Thoracic aorta endothelial cell (primary cell): ENCODE results near the gene CST9L. TPM values are rescaled to one million over a fixed set of nuclear protein-coding genes. Genes with fewer than 3 reads are reported as not detected.

Experiments
- total RNA-seq: library from RNA; depleted of rRNA; stranded (reverse); fragments of >200 nt; gene quantifications from 2 replicates; pipeline ENCODE4 v1.2.3, GENCODE V29; 2012

The CST9L gene
- total RNA-seq: not detected in 2 replicates

DNA sequence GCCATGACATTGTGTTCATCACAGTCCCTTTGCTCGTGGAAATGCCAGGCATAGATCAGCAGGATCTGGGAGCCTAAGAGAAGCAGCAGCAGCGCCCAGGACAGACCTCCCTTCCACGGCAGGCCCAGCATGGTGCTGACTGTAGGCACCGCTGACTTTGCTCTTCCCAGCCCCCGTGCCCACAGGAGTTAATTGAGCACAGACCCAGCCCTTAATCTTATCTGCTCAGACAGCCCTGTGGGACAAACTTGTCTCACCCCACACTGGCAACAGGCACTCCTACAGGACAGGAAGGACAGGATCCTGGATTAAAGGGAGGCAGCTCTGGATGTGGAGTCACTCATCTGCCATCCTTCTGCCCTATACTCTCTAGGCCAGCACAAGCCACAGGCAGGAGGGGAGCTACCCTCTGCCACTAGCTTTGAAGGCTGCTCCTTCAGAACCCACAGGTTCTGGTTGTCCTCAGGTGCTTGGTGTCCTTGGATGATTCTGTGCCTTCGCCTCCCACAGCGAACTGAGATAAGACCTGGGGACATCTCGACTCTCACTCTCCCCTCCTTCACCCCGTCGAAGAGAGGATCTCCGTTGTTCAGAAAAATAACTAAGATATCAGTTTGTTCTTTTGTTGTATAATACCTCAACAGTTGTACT, at the start of gene CST9L:
CST9L (minus strand) TSS at position 165 of the 651 bp plus-strand sequence; CDS start at position 131, 34 bp downstream.

GRCh38 chr20:23605867-23606651, 37.8 kb upstream of the CST9L start, which contains the start of gene CST9:
CST9 (minus strand) TSS chr20:23605917; CDS start chr20:23605864, 53 bp downstream.

Other genes starting within 250 kb of the CST9L start
- 24.7 and 33.7 TPM in 2 replicates for gene NXT1, start 217.7 kb downstream of the CST9L start, total RNA-seq
- 12.5 and 14.6 TPM in 2 replicates for gene GZF1, start 206.3 kb downstream of the CST9L start, total RNA-seq
- gene NAPB, start 147.0 kb downstream of the CST9L start, total RNA-seq: 13.1 and 15.4 TPM in 2 replicates
- not detected in 2 replicates for gene CSTL1, start 128.8 kb downstream of the CST9L start, total RNA-seq
- not detected in 2 replicates for gene CST11, start 115.6 kb downstream of the CST9L start, total RNA-seq
- not detected in 2 replicates for gene CST8, start 77.4 kb downstream of the CST9L start, total RNA-seq
- not detected in 2 replicates for gene CST9, start 37.4 kb upstream of the CST9L start, total RNA-seq
- 123 and 135 TPM in 2 replicates for gene CST3, start 69.5 kb upstream of the CST9L start, total RNA-seq
- gene CST4, start 120.6 kb upstream of the CST9L start, total RNA-seq: not detected in 2 replicates
- gene CST1, start 182.5 kb upstream of the CST9L start, total RNA-seq: 0.27 TPM in 1 of 2 replicates, not detected in the other